Measurements from ENCODE around the gene VPS26C. TPM values are rescaled to one million over a fixed set of nuclear protein-coding genes. Genes with fewer than 3 reads are reported as not detected.

The VPS26C gene
- total and polyA plus RNA-seq, 2 of the 8 experiments (the other 6 are each of a cell fraction or from before 2014, with no cell fraction given) = 43.5 to 71.6 TPM

GRCh38 chr21:37227071-37228002 is 39.8 kb downstream of the VPS26C start:
- POLR2A ChIA-PET (ENCODE audit: partially characterized antibody) = interaction anchor here (0.6 kb wide), 1 partner anchor 153 kb away, joined by 5 read pairs; no protein-coding TSS in a partner anchor
- Histone ChIP-seq H3K23me2 (ENCODE audit: low read depth, low read length) (no peaks in the 10 kb centered on the region), H3K36me3 (ENCODE audit: control insufficient read depth in 2 of 4, insufficient read depth in 4 of 4, low read length in 3 of 4) (peaks cover 28 to 75% (median 57%) of the 10 kb centered on the region in 4 experiments; a peak in 7 of 8 replicates)

More at GRCh38 chr21:37227071-37228002, 39.8 kb downstream of the VPS26C start:
- Histone ChIP-seq H3K23ac (ENCODE audit: insufficient read length) (no peak overlapping the region), H3K79me1 (ENCODE audit: low read depth, low read length) (no peaks in the 10 kb centered on the region), H2BK120ac (replicated peaks; ENCODE audit: low read depth, low read length) (no peak overlapping the region), H4K20me1 (replicated peaks in 1 of 2; ENCODE audit: control insufficient read depth in 1 of 2, insufficient read depth in 2 of 2, low read length in 2 of 2) (peaks cover 0 to 2% of the 10 kb centered on the region in 2 experiments), H3K9ac (replicated peaks in 1 of 4; ENCODE audit: extremely low read depth in 1 of 4, low read depth in 3 of 4, low read length in 3 of 4) (no peak overlapping the region), H3K4me3 (ENCODE audit: extremely low read depth in 1 of 4, insufficient read depth in 2 of 4, low read depth in 3 of 4, low read length in 4 of 4) (no peak overlapping the region), H4K8ac (ENCODE audit: extremely low read depth, insufficient read depth, low read length) (no peak overlapping the region), H2BK5ac (ENCODE audit: low read depth, low read length) (no peak overlapping the region), H3K56ac (replicated peaks; ENCODE audit: insufficient read length, low read depth, low read length) (no peak overlapping the region), H3K18ac (ENCODE audit: extremely low read depth, low read length) (no peak overlapping the region), H3K4me2 (ENCODE audit: insufficient read depth in 1 of 2, low read depth in 2 of 2, low read length in 2 of 2) (no peak overlapping the region), H3K14ac (ENCODE audit: insufficient read length) (no peak overlapping the region), H4K5ac (ENCODE audit: insufficient read length, low read depth, low read length) (no peak overlapping the region), H3K4ac (replicated peaks; ENCODE audit: insufficient read length, low read depth, low read length) (no peak overlapping the region), H3K9me3 (ENCODE audit: insufficient read depth in 2 of 2, low read depth in 1 of 2, low read length in 1 of 2) (no peaks in the 10 kb centered on the region), H4K91ac (replicated peaks; ENCODE audit: insufficient read length, low read length) (no peak overlapping the region), H3K27ac (ENCODE audit: low read depth, low read length) (no peak overlapping the region), H3K79me2 (ENCODE audit: control insufficient read depth in 1 of 2, insufficient read depth in 2 of 2, low read length in 2 of 2) (no peaks in the 10 kb centered on the region), H2BK12ac (ENCODE audit: low read depth, low read length) (no peak overlapping the region), H2BK20ac (ENCODE audit: low read length) (no peak overlapping the region), H2AK5ac (ENCODE audit: low read depth, low read length) (no peak overlapping the region), H2BK15ac (ENCODE audit: low read length) (no peak overlapping the region), H3K27me3 (replicated peaks in 1 of 4; ENCODE audit: control insufficient read depth in 3 of 4, extremely low read depth in 1 of 4, insufficient read depth in 3 of 4, low read length in 3 of 4) (no peaks in the 10 kb centered on the region), H2AFZ (ENCODE audit: low read length) (no peak overlapping the region), H3K4me1 (replicated peaks in 1 of 4; ENCODE audit: control insufficient read depth in 3 of 4, insufficient read depth in 4 of 4, low read length in 3 of 4) (no peaks in the 10 kb centered on the region)
- 90% methylated on average over 36 of the region's 38 CpGs; no CpG with 5 or more reads in 1 of the 2 experiments for WGBS, 2 experiments (ENCODE audit: extremely low coverage in 1 of 2, insufficient coverage in 1 of 2, insufficient read length in 1 of 2, insufficient replicate concordance in 2 of 2, low coverage in 1 of 2, low lambda C conversion rate in 2 of 2, missing lambda C conversion rate in 1 of 2)
- CTCF ChIA-PET (ENCODE audit: partially characterized antibody) = interaction anchor here (0.7 kb wide), 2 partner anchors 47 to 251 kb away, joined by 3 read pairs; no protein-coding TSS in a partner anchor
- no peak for TF ChIP-seq SP2 (IDR thresholded peaks at IDR 0.05; ENCODE audit: low read length)
- no peak for TF ChIP-seq RBBP5 (IDR thresholded peaks at IDR 0.05; ENCODE audit: borderline replicate concordance, low read depth, low read length)
- no peak for TF ChIP-seq CREB1 (IDR thresholded peaks at IDR 0.05)
- no peak for TF ChIP-seq SAP30 (IDR thresholded peaks at IDR 0.05; ENCODE audit: insufficient read depth, insufficient replicate concordance, low read length)
- TF ChIP-seq CBX8 (IDR thresholded peaks at IDR 0.05; ENCODE audit: borderline replicate concordance, low read depth, low read length) = no peak
- no peak for TF ChIP-seq KDM1A (IDR thresholded peaks at IDR 0.05; ENCODE audit: borderline replicate concordance, low read length)
- TF ChIP-seq CTBP2 (IDR thresholded peaks at IDR 0.05; ENCODE audit: borderline replicate concordance, insufficient read depth, insufficient read length, low read length) = no peak
- no peak for TF ChIP-seq BRCA1 (IDR thresholded peaks at IDR 0.05; ENCODE audit: low read depth, low read length)
- TF ChIP-seq NRF1 (IDR thresholded peaks at IDR 0.05; ENCODE audit: low read depth, low read length) = no peak
- TF ChIP-seq ZNF274 (IDR thresholded peaks at IDR 0.05; ENCODE audit: borderline replicate concordance, extremely low read depth, low read length) = no peak
- DNase-seq (ENCODE audit: low read depth in 1 of 2, low spot score in 2 of 2) (peak in 1 of 2 experiments; percentile 34), FAIRE-seq (no peak)
